HepG2 (cell line): ENCODE measurements around the gene KLHDC7A. TPM values are rescaled to one million over a fixed set of nuclear protein-coding genes. Genes with fewer than 3 reads are reported as not detected.
A peak's percentile ranks its signal among the peaks of the same experiment; 100 is the strongest.

Experiments used
- ATAC-seq: fragments of 200-7000 bp; cut with Tn5 transposase; 3 replicates; pipeline ENCODE4 v1.9.1; 2020; ENCODE audit warnings: mild to moderate bottlenecking, moderate library complexity
- BruUV-seq: library from RNA; stranded (reverse); fragments of 400-500 nt; replicated peaks from 2 replicates; lab custom pipeline; 2021; lab: Mats Ljungman, UMichigan
- CTCF ChIA-PET: fragments of 300-600 bp; formaldehyde crosslinking; extraction: SDS; loops from one replicate; lab custom pipeline; 2021; ENCODE audit warnings: low total read pairs, inconsistent platforms, low intra/inter-chr PET ratio; lab: Yijun Ruan, JAX
- POLR2A ChIA-PET: fragments of 350-600 bp; sonication (Branson Sonifier 250); formaldehyde crosslinking; loops from one replicate; lab custom pipeline; 2020; ENCODE audit warnings: antibody characterized with exemption, inconsistent platforms; lab: Yijun Ruan, JAX
- DNase-seq: peaks from one replicate; pipeline ENCODE4 v3.0.0-alpha.2; 2015; ENCODE audit warnings: low spot score
- FAIRE-seq: peaks from 3 replicates; lab custom pipeline; 2011; peaks lifted over from hg19 to GRCh38; lab: Jason Lieb, UNC
- H2AFZ ChIP-seq: one replicate; pipeline ENCODE4 v1.6.1; 2011; ENCODE audit warnings: low read length, inconsistent platforms
- H3K27ac ChIP-seq: fragments of 300-600 bp; 3 replicates; pipeline ENCODE4 v1.8.0; 2011; ENCODE audit warnings: mixed run types, mild to moderate bottlenecking, mixed read lengths, low read length, inconsistent platforms; ENCODE audit not compliant: insufficient read depth; ENCODE audit errors: extremely low read length
- H3K27me3 ChIP-seq, 2 experiments: fragments of 200-600 bp in 1 of 2; 2 replicates in 1 of 2; 3 replicates in 1 of 2; pipeline versions ENCODE4 v1.6.0 to v1.8.0; 2011; ENCODE audit warnings: low read length in 2 of 2, mild to moderate bottlenecking in 2 of 2, moderate library complexity in 2 of 2, inconsistent platforms in 1 of 2; ENCODE audit not compliant: insufficient read depth in 2 of 2, control insufficient read depth in 1 of 2
- H3K36me3 ChIP-seq, 2 experiments: fragments of 200-600 bp in 1 of 2; replicated peaks in 1 of 2; 2 replicates in 1 of 2; 3 replicates in 1 of 2; pipeline versions ENCODE4 v1.5.1 to v1.8.0; 2011; ENCODE audit warnings: low read length in 2 of 2, inconsistent platforms in 1 of 2; ENCODE audit not compliant: insufficient read depth in 2 of 2, control insufficient read depth in 1 of 2
- H3K4me1 ChIP-seq: 2 replicates; pipeline ENCODE4 v1.5.1; 2012; ENCODE audit warnings: low read length, inconsistent platforms; ENCODE audit not compliant: insufficient read depth
- H3K4me2 ChIP-seq: 2 replicates; pipeline ENCODE4 v1.6.0; 2011; ENCODE audit warnings: low read depth, low read length, inconsistent platforms
- H3K4me3 ChIP-seq, 3 experiments: fragments of 200-600 bp in 1 of 3; sonication (generic), shearing (Covaris generic) in 1 of 3; replicated peaks in 1 of 3; 2 replicates each; pipeline ENCODE4 v1.5.1; 2011 to 2016; ENCODE audit warnings: low read length in 3 of 3, inconsistent platforms in 2 of 3, low read depth in 2 of 3, mild to moderate bottlenecking in 2 of 3, control low read depth in 1 of 3, mixed read lengths in 1 of 3; ENCODE audit not compliant: insufficient read depth in 1 of 3
- H3K79me2 ChIP-seq: one replicate; pipeline ENCODE4 v1.6.1; 2011; ENCODE audit warnings: low read length, inconsistent platforms; ENCODE audit not compliant: insufficient read depth
- H3K9ac ChIP-seq: 2 replicates; pipeline ENCODE4 v1.6.0; 2011; ENCODE audit warnings: mild to moderate bottlenecking, low read depth, low read length, inconsistent platforms; ENCODE audit not compliant: insufficient read depth
- H3K9me3 ChIP-seq: 2 replicates; pipeline ENCODE4 v1.5.1; 2012; ENCODE audit warnings: mild to moderate bottlenecking, low read length
- H4K20me1 ChIP-seq: 2 replicates; pipeline ENCODE4 v1.6.0; 2011; ENCODE audit warnings: inconsistent platforms, mild to moderate bottlenecking, low read length, moderate library complexity; ENCODE audit not compliant: insufficient read depth
- CTCF ChIP-seq: sonication (generic); formaldehyde crosslinking; IDR thresholded peaks from 2 replicates; pipeline ENCODE4 v1.5.0; 2020; ENCODE audit warnings: mild to moderate bottlenecking, missing genetic modification reagents, moderate library complexity
- FOSL2 ChIP-seq: sonication (generic); formaldehyde crosslinking; IDR thresholded peaks from 2 replicates; pipeline ENCODE4 v1.4.0; 2020; ENCODE audit warnings: missing genetic modification reagents
- HNRNPUL1 ChIP-seq: fragments of 200-400 bp; formaldehyde crosslinking; IDR thresholded peaks from 2 replicates; pipeline ENCODE4 v1.6.1; 2017; ENCODE audit warnings: low read depth, mild to moderate bottlenecking, low read length, moderate library complexity
- KDM5A ChIP-seq: fragments of 200-600 bp; sonication (generic); IDR thresholded peaks from 2 replicates; pipeline ENCODE4 v1.7.0; 2018; ENCODE audit warnings: antibody characterized with exemption, mild to moderate bottlenecking, low read length, borderline replicate concordance
- NAIF1 ChIP-seq: sonication (generic); formaldehyde crosslinking; IDR thresholded peaks from 2 replicates; pipeline ENCODE4 v1.5.0; 2020; ENCODE audit warnings: mild to moderate bottlenecking, missing genetic modification reagents, borderline replicate concordance
- RAD21 ChIP-seq: fragments of 450-650 bp; formaldehyde crosslinking; IDR thresholded peaks from 2 replicates; pipeline ENCODE4 v1.5.0; 2020; ENCODE audit warnings: mild to moderate bottlenecking
- RARA ChIP-seq: IDR thresholded peaks from 2 replicates; pipeline ENCODE4 v1.6.1; 2016; ENCODE audit warnings: missing genetic modification reagents, missing compliant biosample characterization
- SMC3 ChIP-seq: IDR thresholded peaks from 2 replicates; pipeline ENCODE4 v1.6.1; 2011; ENCODE audit warnings: low read length, improper control_type of control experiment
- STAG1 ChIP-seq: sonication (generic); formaldehyde crosslinking; IDR thresholded peaks from 2 replicates; pipeline ENCODE4 v1.4.0; 2020; ENCODE audit warnings: missing genetic modification reagents
- ZBTB34 ChIP-seq: sonication (generic); formaldehyde crosslinking; IDR thresholded peaks from 2 replicates; pipeline ENCODE4 v1.8.0; 2022; ENCODE audit warnings: mild to moderate bottlenecking, missing genetic modification reagents
- ZNF446 ChIP-seq: sonication (generic); formaldehyde crosslinking; IDR thresholded peaks from 2 replicates; pipeline ENCODE4 v1.5.0; 2020; ENCODE audit warnings: mild to moderate bottlenecking, missing genetic modification reagents
- ZNF75D ChIP-seq: sonication (generic); formaldehyde crosslinking; IDR thresholded peaks from 2 replicates; pipeline ENCODE4 v1.8.1; 2023; ENCODE audit warnings: missing genetic modification reagents, mild to moderate bottlenecking, borderline replicate concordance
- ZNF768 ChIP-seq: sonication (generic); formaldehyde crosslinking; IDR thresholded peaks from 2 replicates; pipeline ENCODE4 v1.4.0; 2020; ENCODE audit warnings: missing genetic modification reagents
- WGBS: methylation state at CpG from one replicate; pipeline ENCODE4 v1.1.6; 2017; ENCODE audit warnings: low lambda C conversion rate; 5-methylcytosine and 5-hydroxymethylcytosine counted together
- in situ Hi-C: cut with HindIII; loops from 2 replicates; pipeline ENCODE4 v1.10.0; 2017; ENCODE audit warnings: low pct_unique_long_range_greater_than_20kb; ENCODE audit not compliant: extremely low pct_ligation_motif_present
- intact Hi-C: fragments of 100-400 bp; cut with micrococcal nuclease; formaldehyde crosslinking; loops from one replicate; pipeline ENCODE4 v1.10.0; 2022; ENCODE audit not compliant: unreplicated experiment
- polyA plus RNA-seq, 8 experiments: library from polyadenylated mRNA; depleted of rRNA in 3 of 8; stranded (reverse) in 7 of 8; unstranded in 1 of 8; fragments of >200 nt; fragmentation: Illumina TruSeq in 4 of 8; extraction: Trizol in 4 of 8; gene quantifications; 2 replicates each; pipeline versions ENCODE4 v1.2.1 to v1.2.3, GENCODE V29; 2011 to 2016; ENCODE audit warnings: low read depth in 4 of 8, missing spikeins in 1 of 8, mixed read lengths in 1 of 8; ENCODE audit not compliant: insufficient read depth in 1 of 8
- total RNA-seq, 5 experiments: library from RNA; depleted of rRNA; stranded (reverse); fragments of >200 nt; fragmentation: Illumina TruSeq; extraction: Trizol; gene quantifications; 2 replicates each; pipeline ENCODE4 v1.2.3, GENCODE V29; 2016; ENCODE audit warnings: low read depth in 1 of 5

Gene KLHDC7A
- total and polyA plus RNA-seq, 2 of the 13 experiments (the other 11 are each of a cell fraction or from before 2014, with no cell fraction given), result 0.15 to 1.8 TPM

- CTCF ChIA-PET, result interaction anchor here (1.8 kb wide), 1 partner anchor 231 kb away, joined by 11 read pairs; no protein-coding TSS in a partner anchor
- no peak overlapping the region for H3K4me2 ChIP-seq
Observed at GRCh38 chr1:18530587-18531502, 50.1 kb downstream of the KLHDC7A start.

More at GRCh38 chr1:18530587-18531502, 50.1 kb downstream of the KLHDC7A start:
- 0% methylated on average over 6 of the region's 6 CpGs for WGBS
- H3K36me3 ChIP-seq, result no peaks in the 10 kb centered on the region
- peaks cover 0 to 8% of the 10 kb centered on the region in 2 experiments; a peak in 2 of 5 replicates for H3K27me3 ChIP-seq
- no peak overlapping the region for H3K4me3 ChIP-seq
- in situ Hi-C loops (no loop called here), intact Hi-C loops (loop anchor here (5.0 kb wide), 1 partner anchor 234 kb away; no protein-coding TSS in a partner anchor)
- H2AFZ ChIP-seq, result no peak overlapping the region
- peak; percentile 69 for ATAC-seq
- no peaks in the 10 kb centered on the region for H3K9me3 ChIP-seq
- peak; percentile 55; the same call in 1 of the 2 replicates for TF ChIP-seq RAD21
- TF ChIP-seq FOSL2 (CRISPR knock-in tag), result peak; percentile 87
- TF ChIP-seq STAG1 (CRISPR knock-in tag), result peak; percentile 76
- no peak for TF ChIP-seq NAIF1 (CRISPR knock-in tag)
- no peak for TF ChIP-seq ZBTB34 (CRISPR knock-in tag)
- TF ChIP-seq CTCF (CRISPR knock-in tag), result peak; percentile 78
- TF ChIP-seq KDM5A, result no peak
- no peak for TF ChIP-seq ZNF768 (CRISPR knock-in tag)
- TF ChIP-seq RARA (CRISPR knock-in tag), result no peak
- no peak for TF ChIP-seq ZNF75D (CRISPR knock-in tag)
- TF ChIP-seq HNRNPUL1, result no peak
- TF ChIP-seq SMC3, result peak; percentile 44; the same call in 1 of the 2 replicates
- no peak for TF ChIP-seq ZNF446 (CRISPR knock-in tag)
- no peaks in the 10 kb centered on the region for H3K79me2 ChIP-seq
- no peak overlapping the region for H3K27ac ChIP-seq
- FAIRE-seq, result peak; percentile 57
- 0 out of 2 replicates have a peak, but pooled peaks cover under 1% of the 10 kb centered on the region for H4K20me1 ChIP-seq
- POLR2A ChIA-PET, result no interaction called here
- H3K9ac ChIP-seq, result no peak overlapping the region
- DNase-seq, result peak; percentile 21
- BruUV-seq, result no TSS peak
- no peaks in the 10 kb centered on the region for H3K4me1 ChIP-seq
